ENCODE results near the gene LGALS9.
"Not testable (repeated sequence)": the region's sequence is repeated elsewhere in the genome, so short reads cannot be mapped to it uniquely, and the experiment has no call there.

Gene LGALS9

GRCh38 chr17:27655525-27656111 lies 24.6 kb downstream of the LGALS9 start:
- not testable (repeated sequence) for DNase-seq

- not testable (repeated sequence) for DNase-seq
These were observed 25.6 kb downstream of the LGALS9 start for GRCh38 chr17:27656620-27657019.

- peak; percentile 58 for DNase-seq
These were observed 26.6 kb downstream of the LGALS9 start for GRCh38 chr17:27657620-27658019.

- no peak for DNase-seq
These were observed 28.7 kb downstream of the LGALS9 start for GRCh38 chr17:27659683-27660082.

- DNase-seq = no peak
These were observed 29.4 kb downstream of the LGALS9 start for GRCh38 chr17:27660436-27660835.

GRCh38 chr17:27663936-27664605 lies 33.1 kb downstream of the LGALS9 start:
- DNase-seq = no peak

GRCh38 chr17:27664606-27664965 lies 33.6 kb downstream of the LGALS9 start:
- no peak for DNase-seq

- DNase-seq = no peak
These were observed 34.6 kb downstream of the LGALS9 start for GRCh38 chr17:27665549-27665948.

GRCh38 chr17:27666270-27666669 lies 35.3 kb downstream of the LGALS9 start:
- not testable (repeated sequence) for DNase-seq

GRCh38 chr17:27666831-27667560 lies 36.0 kb downstream of the LGALS9 start:
- no peak for DNase-seq

- DNase-seq = no peak
These were observed 36.9 kb downstream of the LGALS9 start for GRCh38 chr17:27667656-27668487.

GRCh38 chr17:27668488-27668823 lies 37.5 kb downstream of the LGALS9 start:
- no peak for DNase-seq

GRCh38 chr17:27669136-27669535 lies 38.1 kb downstream of the LGALS9 start:
- DNase-seq = no peak

- no peak for DNase-seq
These were observed 38.9 kb downstream of the LGALS9 start for GRCh38 chr17:27669850-27670249.

- no peak for DNase-seq
These were observed 40.0 kb downstream of the LGALS9 start for GRCh38 chr17:27670791-27671590.

GRCh38 chr17:27671591-27671910 lies 40.6 kb downstream of the LGALS9 start:
- no peak for DNase-seq

- not testable (repeated sequence) for DNase-seq
These were observed 41.0 kb downstream of the LGALS9 start for GRCh38 chr17:27671977-27672480.

- no peak for DNase-seq
These were observed 43.3 kb downstream of the LGALS9 start for GRCh38 chr17:27674335-27674734.

GRCh38 chr17:27677191-27677590 lies 46.2 kb downstream of the LGALS9 start:
- DNase-seq = no peak

GRCh38 chr17:27686322-27686721 lies 55.3 kb downstream of the LGALS9 start:
- DNase-seq = not testable (repeated sequence)

GRCh38 chr17:27690882-27691281 lies 59.9 kb downstream of the LGALS9 start:
- no peak for DNase-seq

GRCh38 chr17:27695254-27695814 lies 64.3 kb downstream of the LGALS9 start:
- not testable (repeated sequence) for DNase-seq
